Measurements from ENCODE around the gene IFNAR1. TPM values are rescaled to one million over a fixed set of nuclear protein-coding genes. Genes with fewer than 3 reads are reported as not detected.

Gene IFNAR1
- total and polyA plus RNA-seq, 2 of the 4 experiments (the other 2 are of a cell fraction) = 7.8 to 9.9 TPM

DNA sequence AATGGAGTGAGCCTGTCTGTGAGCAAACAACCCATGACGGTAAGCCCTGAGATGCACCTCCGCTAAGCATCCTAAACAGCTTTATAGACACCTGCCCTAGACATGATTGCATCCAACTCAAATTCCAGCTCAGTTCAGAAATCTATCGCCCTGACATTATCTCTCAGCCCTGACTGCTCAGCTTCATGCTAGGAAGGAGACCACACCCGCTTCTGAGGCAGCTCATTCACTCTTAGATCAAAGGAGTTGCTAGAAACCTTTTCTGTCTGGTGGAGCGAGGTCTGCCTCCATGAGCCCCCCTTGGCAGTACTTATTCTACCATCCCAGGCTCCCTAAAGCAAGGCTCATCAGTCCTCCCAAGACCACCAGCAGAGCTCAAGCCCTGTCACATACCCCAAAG, 41.6 kb upstream of the IFNAR1 start:
- Histone ChIP-seq H2BK5ac (ENCODE audit: low read depth, low read length, poor library complexity, severe bottlenecking) (no peak overlapping the region), H3K9ac (ENCODE audit: low read depth, low read length) (no peak overlapping the region), H3K18ac (ENCODE audit: low read depth, low read length) (no peak overlapping the region), H3K4me3 (ENCODE audit: insufficient read depth, low read depth, low read length) (no peak overlapping the region), H4K8ac (ENCODE audit: low read depth in 2 of 2, low read length in 2 of 2) (no peak overlapping the region), H2AK9ac (replicated peaks; ENCODE audit: low read depth, low read length, poor library complexity) (no peak overlapping the region), H3K4me1 (ENCODE audit: control insufficient read depth, insufficient read depth, low read length) (peaks cover 5% of the 10 kb centered on the region; the same call in 1 of the 2 replicates), H3K14ac (replicated peaks; ENCODE audit: low read depth, low read length) (no peak overlapping the region), H2AFZ (replicated peaks; ENCODE audit: low read length, poor library complexity) (no peak overlapping the region), H3K4me2 (ENCODE audit: low read depth, low read length) (no peak overlapping the region), H3K9me3 (ENCODE audit: control insufficient read depth, insufficient read depth, low read length) (peaks cover 5% of the 10 kb centered on the region), H3K27me3 (ENCODE audit: control insufficient read depth, insufficient read depth, low read length) (no peaks in the 10 kb centered on the region), H3K27ac (ENCODE audit: insufficient read depth, low read length) (no peak overlapping the region), H3K79me1 (ENCODE audit: low read depth in 1 of 2, low read length in 2 of 2) (no peaks in the 10 kb centered on the region; a peak in 1 of 4 replicates), H3K9me1 (ENCODE audit: insufficient read depth, low read length) (peaks cover 10% of the 10 kb centered on the region; the same call in 1 of the 2 replicates), H3K36me3 (ENCODE audit: control insufficient read depth, insufficient read depth, low read length) (peaks cover 24% of the 10 kb centered on the region), H4K91ac (ENCODE audit: insufficient read depth, low read depth, low read length) (no peak overlapping the region), H3K56ac (ENCODE audit: extremely low read depth, insufficient read depth, low read length) (no peak overlapping the region), H4K20me1 (ENCODE audit: insufficient read depth, low read length) (no peaks in the 10 kb centered on the region), H3K23ac (ENCODE audit: low read depth, low read length) (no peak overlapping the region), H2AK5ac (ENCODE audit: low read depth, low read length) (no peak overlapping the region), H4K5ac (ENCODE audit: low read depth, low read length) (no peak overlapping the region), H2BK20ac (ENCODE audit: low read depth, low read length) (no peak overlapping the region), H2BK120ac (ENCODE audit: low read depth, low read length) (no peak overlapping the region), H2BK15ac (ENCODE audit: low read depth, low read length) (no peak overlapping the region), H3K4ac (ENCODE audit: low read depth, low read length) (no peak overlapping the region)
- ATAC-seq (ENCODE audit: low read depth) (no peak), DNase-seq (no peak)
- ChIA-PET CTCF (interaction anchor here (0.9 kb wide), 1 partner anchor 78 kb away, joined by 4 read pairs; no protein-coding TSS in a partner anchor), POLR2A (ENCODE audit: unreplicated experiment) (no interaction called here)
- no TSS peak for BruUV-seq (replicated peaks)
- dilution Hi-C loops (cut with HindIII; ENCODE audit: low sequenced_read_pairs, unreplicated experiment) (no loop called here), intact Hi-C loops (cut with micrococcal nuclease) (no loop called here), in situ Hi-C loops (cut with MboI; ENCODE audit: low sequenced_read_pairs) (no loop called here)
- no peak for TF ChIP-seq MAFK (IDR thresholded peaks at IDR 0.05; ENCODE audit: low read depth, low read length)
- TF ChIP-seq BHLHE40 (IDR thresholded peaks at IDR 0.05; ENCODE audit: low read depth, low read length) = no peak
- no peak for TF ChIP-seq FOS (IDR thresholded peaks at IDR 0.05; ENCODE audit: low read depth, low read length)
- TF ChIP-seq POLR2A (IDR thresholded peaks at IDR 0.05; ENCODE audit: low read depth, low read length) = no peak
- no peak for TF ChIP-seq RCOR1 (IDR thresholded peaks at IDR 0.05; ENCODE audit: insufficient replicate concordance, low read length)
- TF ChIP-seq CHD1 (IDR thresholded peaks at IDR 0.05; ENCODE audit: low read depth, low read length) = no peak
- no peak for TF ChIP-seq NFE2L2 (IDR thresholded peaks at IDR 0.05; ENCODE audit: low read depth, low read length)
- TF ChIP-seq, protein P1, sequence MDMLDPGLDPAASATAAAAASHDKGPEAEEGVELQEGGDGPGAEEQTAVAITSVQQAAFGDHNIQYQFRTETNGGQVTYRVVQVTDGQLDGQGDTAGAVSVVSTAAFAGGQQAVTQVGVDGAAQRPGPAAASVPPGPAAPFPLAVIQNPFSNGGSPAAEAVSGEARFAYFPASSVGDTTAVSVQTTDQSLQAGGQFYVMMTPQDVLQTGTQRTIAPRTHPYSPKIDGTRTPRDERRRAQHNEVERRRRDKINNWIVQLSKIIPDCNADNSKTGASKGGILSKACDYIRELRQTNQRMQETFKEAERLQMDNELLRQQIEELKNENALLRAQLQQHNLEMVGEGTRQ (IDR thresholded peaks at IDR 0.05; ENCODE audit: low read depth, low read length) = no peak
- TF ChIP-seq MAZ (IDR thresholded peaks at IDR 0.05; ENCODE audit: borderline replicate concordance, low read depth, low read length) = no peak
- WGBS, 2 experiments (ENCODE audit: extremely low coverage in 2 of 2, insufficient read length in 1 of 2) = 86% methylated on average over 4 of the region's 5 CpGs; no CpG with 5 or more reads in 1 of the 2 experiments

Measured in IMR-90 (cell line).